Muscle layer of duodenum (tissue), 2 donors: ENCODE measurements around the gene FBXL7.

ENCODE experiments used
- H3K27ac ChIP-seq: one replicate; pipeline ENCODE4 v1.7.0; 2013; ENCODE audit warnings: mild to moderate bottlenecking, low read length
- H3K27me3 ChIP-seq: one replicate; pipeline ENCODE4 v1.7.0; 2013; ENCODE audit warnings: low read depth, mild to moderate bottlenecking, control low read depth, low read length
- H3K36me3 ChIP-seq, 2 donors: one replicate each; pipeline ENCODE4 v1.7.0; 2013; ENCODE audit warnings: low read length in 2 of 2, control low read depth in 1 of 2, mild to moderate bottlenecking in 1 of 2; ENCODE audit not compliant: insufficient read depth in 2 of 2, control insufficient read depth in 1 of 2
- H3K4me1 ChIP-seq, 2 donors: one replicate each; pipeline ENCODE4 v1.7.0; 2013; ENCODE audit warnings: low read length in 2 of 2, mild to moderate bottlenecking in 2 of 2, control low read depth in 1 of 2, moderate library complexity in 1 of 2; ENCODE audit not compliant: insufficient read depth in 2 of 2, control insufficient read depth in 1 of 2
- H3K4me3 ChIP-seq, 2 donors: one replicate each; pipeline ENCODE4 v1.7.0; 2013; ENCODE audit warnings: low read length in 2 of 2, low read depth in 1 of 2, mild to moderate bottlenecking in 1 of 2
- H3K9me3 ChIP-seq, 2 donors: one replicate each; pipeline ENCODE4 v1.7.0; 2013; ENCODE audit warnings: low read length in 2 of 2, control low read depth in 1 of 2, mild to moderate bottlenecking in 1 of 2; ENCODE audit not compliant: control insufficient read depth in 1 of 2
- donor health status: healthy.

FBXL7 gene

DNA sequence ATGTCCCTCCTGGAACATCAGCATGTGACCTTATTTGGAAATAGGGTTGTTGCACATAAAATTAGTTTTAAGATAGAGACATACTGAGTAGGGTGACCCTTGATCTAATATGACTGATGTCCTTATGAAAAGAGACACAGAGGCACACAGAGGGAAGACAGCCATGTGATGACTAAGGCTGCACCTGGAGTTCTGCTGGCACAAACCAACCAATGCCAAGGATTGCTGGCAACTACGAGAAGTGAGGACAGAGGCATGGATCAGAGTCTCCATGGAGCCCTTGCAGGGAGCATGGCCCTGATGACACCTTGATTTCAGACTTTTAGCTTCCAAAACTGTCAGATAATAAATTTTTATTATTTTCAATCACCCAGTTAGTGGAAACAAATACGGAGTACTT is 101.9 kb downstream of the FBXL7 start:
- no peaks in the 10 kb centered on the region for H3K36me3 ChIP-seq
- no peak overlapping the region for H3K4me3 ChIP-seq
- H3K27ac ChIP-seq: no peak overlapping the region
- H3K4me1 ChIP-seq: no peaks in the 10 kb centered on the region
- H3K27me3 ChIP-seq: no peaks in the 10 kb centered on the region
- H3K9me3 ChIP-seq: no peaks in the 10 kb centered on the region

DNA sequence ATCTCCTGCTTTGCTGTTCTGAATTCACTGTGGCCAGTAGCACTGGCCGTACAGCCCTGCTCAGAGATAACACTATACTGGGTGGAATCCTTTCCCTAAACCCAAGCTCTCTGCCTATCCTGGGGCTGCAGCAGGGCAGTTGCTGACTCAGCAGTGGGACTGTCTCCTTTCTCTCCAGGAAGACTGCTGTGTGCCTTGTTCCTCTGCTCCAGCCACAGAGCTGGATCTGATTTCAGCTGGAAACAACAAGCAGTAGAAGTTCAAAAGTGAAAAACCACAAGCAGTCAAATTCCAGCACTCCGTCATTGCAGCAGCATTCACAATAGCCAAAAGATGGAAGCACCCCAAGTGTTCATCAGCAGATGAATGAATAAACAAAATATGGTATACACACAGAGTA is 105.0 kb downstream of the FBXL7 start:
- Histone ChIP-seq H3K9me3 (no peaks in the 10 kb centered on the region), H3K4me3 (no peak overlapping the region), H3K27ac (no peak overlapping the region), H3K4me1 (no peaks in the 10 kb centered on the region), H3K36me3 (no peaks in the 10 kb centered on the region), H3K27me3 (no peaks in the 10 kb centered on the region)

DNA sequence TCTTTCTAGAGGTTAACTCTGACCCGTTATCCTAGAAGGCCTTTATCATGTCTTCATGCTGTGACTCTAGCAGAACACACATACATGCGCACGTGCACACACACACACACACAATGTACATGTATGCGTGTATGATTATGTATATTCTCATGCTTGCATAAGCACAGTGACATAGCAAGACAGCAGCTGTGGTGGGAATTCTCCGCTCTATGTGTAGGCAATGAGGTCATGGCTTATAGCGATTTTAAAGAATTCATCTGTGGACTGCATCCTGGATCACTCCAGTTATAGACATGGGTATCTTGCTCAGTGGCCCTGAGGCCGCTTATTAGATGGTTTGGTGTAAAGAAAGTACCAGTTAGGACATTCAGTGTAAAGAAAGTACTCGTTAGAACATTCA is 106.2 kb downstream of the FBXL7 start:
- H3K27ac ChIP-seq: no peak overlapping the region
- H3K9me3 ChIP-seq: no peaks in the 10 kb centered on the region
- no peaks in the 10 kb centered on the region for H3K36me3 ChIP-seq
- no peak overlapping the region for H3K4me3 ChIP-seq
- H3K27me3 ChIP-seq: no peaks in the 10 kb centered on the region
- no peaks in the 10 kb centered on the region for H3K4me1 ChIP-seq

DNA sequence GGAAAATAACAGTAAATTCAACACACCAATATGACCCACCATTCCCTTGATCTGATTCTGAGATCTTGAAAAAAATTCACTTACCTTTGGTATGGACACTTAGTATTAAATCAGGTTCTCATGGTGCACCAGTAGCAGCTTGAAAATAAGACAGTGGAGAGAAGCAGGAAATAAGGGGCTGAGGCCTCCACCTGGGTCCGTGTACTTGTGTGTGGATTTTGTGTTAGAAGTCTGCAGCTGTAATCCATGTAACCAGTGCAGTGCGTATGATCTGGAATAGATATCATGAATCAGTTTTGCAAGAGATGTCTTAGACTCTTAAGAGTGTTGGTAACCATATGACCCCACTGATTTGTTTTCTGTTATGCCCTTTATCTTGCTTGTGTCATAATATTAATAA is 107.1 kb downstream of the FBXL7 start:
- H3K27me3 ChIP-seq: no peaks in the 10 kb centered on the region
- no peaks in the 10 kb centered on the region for H3K9me3 ChIP-seq
- no peak overlapping the region for H3K4me3 ChIP-seq
- no peak overlapping the region for H3K27ac ChIP-seq
- H3K4me1 ChIP-seq: no peaks in the 10 kb centered on the region
- no peaks in the 10 kb centered on the region for H3K36me3 ChIP-seq

DNA sequence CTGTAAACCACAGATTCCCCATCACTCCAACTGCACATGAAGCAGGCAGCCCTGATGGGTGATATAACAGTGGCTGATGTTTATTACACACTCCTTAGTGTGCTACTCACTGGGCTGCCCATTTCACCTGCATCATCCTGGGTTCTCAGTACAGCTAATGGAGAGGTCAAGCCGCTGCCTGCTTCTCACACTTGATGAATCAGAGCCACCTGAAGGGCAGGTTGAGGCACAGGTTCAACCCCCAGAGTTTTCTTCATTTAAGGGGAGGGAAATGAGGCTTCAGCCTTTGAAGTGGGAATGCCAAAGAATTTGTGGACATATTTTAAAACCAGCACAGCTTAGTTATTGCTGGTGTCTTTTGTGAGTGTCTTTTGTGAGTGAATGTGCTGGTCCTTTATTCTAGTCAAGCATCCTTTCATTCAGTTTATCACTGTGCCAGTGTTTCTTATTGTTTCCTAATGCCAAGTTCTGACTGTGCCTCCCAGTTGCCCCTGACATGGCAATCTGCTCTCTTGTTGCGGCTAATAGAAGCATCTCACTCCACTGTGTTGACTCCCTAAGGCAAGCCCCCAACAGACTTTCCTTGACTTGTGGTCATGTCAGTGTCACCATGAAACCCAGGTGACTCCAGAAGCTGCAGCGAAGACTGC is 109.2 kb downstream of the FBXL7 start:
- Histone ChIP-seq H3K36me3 (no peaks in the 10 kb centered on the region), H3K9me3 (no peaks in the 10 kb centered on the region), H3K27me3 (no peaks in the 10 kb centered on the region), H3K27ac (no peak overlapping the region), H3K4me3 (no peak overlapping the region), H3K4me1 (no peaks in the 10 kb centered on the region)

DNA sequence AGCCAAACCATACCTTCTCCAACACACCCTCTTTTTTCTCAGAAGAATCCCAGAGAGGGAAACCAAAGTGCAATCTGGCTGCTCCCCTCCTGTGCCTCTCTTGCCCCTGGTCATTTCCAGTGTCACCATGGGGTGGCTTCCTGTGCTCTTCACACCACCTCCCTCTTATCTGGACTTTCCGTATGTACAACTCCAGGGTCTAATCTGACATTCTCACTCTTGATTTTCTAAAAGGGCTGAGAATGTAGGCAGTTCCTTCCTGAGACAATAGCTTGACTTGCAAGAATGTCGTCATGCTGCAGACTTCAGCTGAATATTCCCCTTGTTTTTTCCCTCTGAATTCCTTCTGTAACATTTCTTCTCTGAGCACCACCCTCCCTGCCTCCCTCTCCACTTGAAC is 110.2 kb downstream of the FBXL7 start:
- H3K36me3 ChIP-seq: no peaks in the 10 kb centered on the region
- no peaks in the 10 kb centered on the region for H3K4me1 ChIP-seq
- H3K9me3 ChIP-seq: no peaks in the 10 kb centered on the region
- H3K27ac ChIP-seq: no peak overlapping the region
- H3K4me3 ChIP-seq: no peak overlapping the region
- no peaks in the 10 kb centered on the region for H3K27me3 ChIP-seq

DNA sequence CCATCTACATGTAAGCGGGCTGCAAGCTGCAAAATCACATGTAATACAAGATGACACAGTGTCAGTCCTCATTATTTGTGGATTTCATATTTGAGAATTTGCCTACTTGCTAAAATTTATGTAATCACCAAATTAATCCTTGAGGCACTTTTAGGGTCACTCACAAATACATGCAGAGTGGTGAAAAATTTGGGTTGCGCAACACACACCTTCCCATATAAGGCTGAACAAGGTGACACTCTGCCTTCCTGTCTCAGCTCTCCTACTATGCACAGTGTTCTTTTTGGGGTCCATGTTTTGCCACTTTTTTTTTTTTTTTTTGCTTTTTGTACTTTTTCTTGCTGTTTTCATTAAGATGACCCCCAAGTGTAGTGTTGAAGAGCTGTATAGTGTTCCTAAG is 111.0 kb downstream of the FBXL7 start:
- Histone ChIP-seq H3K4me1 (no peaks in the 10 kb centered on the region), H3K27me3 (no peaks in the 10 kb centered on the region), H3K9me3 (no peaks in the 10 kb centered on the region), H3K36me3 (no peaks in the 10 kb centered on the region), H3K27ac (no peak overlapping the region), H3K4me3 (no peak overlapping the region)

DNA sequence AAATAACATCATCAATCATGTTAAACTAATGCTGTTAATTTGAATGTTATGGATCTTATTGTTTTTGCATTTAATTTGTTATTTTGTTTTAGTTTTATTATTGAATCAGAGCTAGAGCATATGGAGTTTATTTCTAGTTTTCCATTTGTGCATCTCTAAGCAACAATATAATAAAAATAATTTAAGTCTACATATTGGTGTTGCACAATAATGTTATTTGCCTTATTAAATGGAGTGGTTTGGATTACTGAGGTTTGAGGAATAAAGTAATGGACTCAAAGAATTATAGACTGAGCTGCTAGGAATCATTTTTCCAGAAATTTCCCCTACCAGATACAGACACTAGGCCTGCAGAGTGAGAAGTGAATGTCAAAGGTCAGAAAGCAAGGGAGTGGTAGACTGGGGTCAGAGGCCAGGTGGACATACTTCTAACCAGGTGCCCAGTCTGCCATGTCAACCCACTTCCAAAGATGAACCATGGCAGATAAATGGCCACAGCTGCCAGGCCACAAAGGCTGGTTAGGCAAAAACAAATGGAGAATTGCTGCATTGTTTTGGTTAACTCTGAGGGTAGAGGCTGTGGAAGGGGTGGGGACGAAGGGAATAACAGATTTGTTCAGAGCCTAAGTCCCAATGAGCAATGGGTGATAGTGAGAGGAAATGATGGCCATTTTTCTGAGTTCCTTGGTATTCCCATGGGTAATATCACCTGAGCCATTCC is 113.1 kb downstream of the FBXL7 start:
- H3K36me3 ChIP-seq: no peaks in the 10 kb centered on the region
- H3K27ac ChIP-seq: no peak overlapping the region
- no peak overlapping the region for H3K4me3 ChIP-seq
- H3K4me1 ChIP-seq: no peaks in the 10 kb centered on the region
- no peaks in the 10 kb centered on the region for H3K27me3 ChIP-seq
- H3K9me3 ChIP-seq: no peaks in the 10 kb centered on the region

DNA sequence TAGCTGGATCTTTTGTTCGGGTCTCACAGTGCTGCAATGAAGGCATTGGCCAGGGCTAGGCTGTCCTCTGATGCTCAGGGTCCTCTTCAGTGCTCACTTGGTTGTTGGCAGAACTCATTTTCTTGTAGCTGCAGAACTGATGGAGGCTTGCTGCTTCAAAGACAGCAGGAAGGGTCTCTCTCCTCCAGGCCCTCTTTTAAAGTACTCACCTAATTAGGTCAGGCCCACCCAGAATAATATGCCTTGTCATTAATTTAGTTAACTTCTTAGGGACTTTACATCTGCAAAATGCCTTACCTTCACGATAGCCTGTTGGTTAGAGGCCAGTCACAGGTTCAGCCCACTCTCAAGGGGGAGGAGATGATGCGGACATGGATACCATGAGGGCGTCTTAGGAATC is 114.7 kb downstream of the FBXL7 start:
- Histone ChIP-seq H3K27ac (no peak overlapping the region), H3K4me1 (no peaks in the 10 kb centered on the region), H3K9me3 (no peaks in the 10 kb centered on the region), H3K36me3 (no peaks in the 10 kb centered on the region), H3K4me3 (no peak overlapping the region), H3K27me3 (no peaks in the 10 kb centered on the region)

DNA sequence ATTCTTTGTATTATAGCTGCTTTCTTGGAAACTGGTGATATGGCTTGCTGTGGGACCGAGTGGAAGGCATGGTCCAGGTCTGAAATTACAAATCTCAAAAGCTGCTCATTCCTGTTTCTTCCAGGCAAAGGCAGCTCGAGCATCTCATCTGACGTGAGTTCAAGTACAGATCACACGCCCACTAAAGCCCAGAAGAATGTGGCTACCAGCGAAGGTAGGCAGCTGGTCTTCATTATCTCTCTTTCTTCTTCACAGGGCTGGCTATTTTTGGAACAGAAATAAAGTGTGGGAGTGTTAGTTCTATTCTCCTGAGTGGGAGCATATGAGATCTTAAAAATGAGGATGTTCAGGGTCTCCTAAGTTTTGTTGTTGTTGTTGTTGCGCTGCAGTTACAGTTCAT is 115.9 kb downstream of the FBXL7 start:
- Histone ChIP-seq H3K36me3 (no peaks in the 10 kb centered on the region), H3K27me3 (no peaks in the 10 kb centered on the region), H3K4me1 (peaks cover 0 to under 1% of the 10 kb centered on the region in 2 donors), H3K9me3 (no peaks in the 10 kb centered on the region), H3K4me3 (no peak overlapping the region), H3K27ac (no peak overlapping the region)

DNA sequence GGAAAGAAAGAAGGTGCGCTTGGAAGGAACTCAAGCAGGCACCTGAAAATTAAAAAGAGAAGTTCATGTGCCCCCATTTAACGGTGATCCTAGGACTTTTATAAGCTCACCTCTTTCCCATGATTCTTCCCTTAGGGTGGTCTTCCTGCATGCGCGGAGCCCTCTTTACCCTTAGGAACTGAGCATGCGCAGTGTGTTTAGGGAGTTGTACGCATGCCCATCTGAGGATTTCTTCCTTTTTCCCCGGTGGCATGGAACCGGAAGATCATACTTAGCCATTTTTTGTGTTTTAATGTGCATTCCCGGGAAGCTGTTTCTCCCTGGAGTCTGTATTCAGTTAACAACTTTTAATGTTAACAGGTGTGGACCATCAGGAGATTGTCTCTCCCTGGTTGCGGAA is 119.0 kb downstream of the FBXL7 start:
- Histone ChIP-seq H3K27me3 (no peaks in the 10 kb centered on the region), H3K4me1 (peaks cover 0 to 4% of the 10 kb centered on the region in 2 donors), H3K9me3 (no peaks in the 10 kb centered on the region), H3K36me3 (no peaks in the 10 kb centered on the region), H3K4me3 (no peak overlapping the region), H3K27ac (no peak overlapping the region)

DNA sequence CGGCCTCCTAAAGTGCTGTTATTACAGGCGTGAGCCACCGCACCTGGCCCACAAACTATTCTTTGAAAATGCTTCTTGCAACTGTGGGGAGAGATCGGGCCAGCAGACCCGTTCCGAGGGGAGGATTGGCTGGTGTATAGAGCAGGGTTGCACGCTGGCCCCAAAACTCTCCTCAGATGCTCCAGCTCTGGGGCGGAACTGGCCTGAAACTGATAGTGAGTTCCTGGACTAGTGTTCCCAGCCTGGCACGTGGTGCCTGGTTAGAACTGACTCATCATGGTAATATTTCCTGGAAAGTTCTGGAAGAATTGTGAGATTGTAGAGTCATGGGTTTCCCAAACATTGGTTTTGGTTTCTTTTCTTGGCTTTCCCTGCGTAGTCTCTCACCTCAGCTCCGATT is 120.5 kb downstream of the FBXL7 start:
- no peaks in the 10 kb centered on the region for H3K9me3 ChIP-seq
- H3K36me3 ChIP-seq: no peaks in the 10 kb centered on the region
- peaks cover 0 to 4% of the 10 kb centered on the region in 2 donors for H3K4me1 ChIP-seq
- H3K27ac ChIP-seq: no peak overlapping the region
- H3K4me3 ChIP-seq: no peak overlapping the region
- no peaks in the 10 kb centered on the region for H3K27me3 ChIP-seq
